OCI-LY1 (cell line): Measurements from ENCODE around the gene MACF1.

Experiments used
- H2AFZ ChIP-seq: fragments of 200-600 bp; sonication (generic), shearing (Covaris generic); 2 replicates; pipeline ENCODE4 v1.6.0; 2014; ENCODE audit warnings: antibody characterized with exemption, mild to moderate bottlenecking, low read length
- H3F3A ChIP-seq: fragments of 200-600 bp; sonication (generic), shearing (Covaris generic); 2 replicates; pipeline ENCODE4 v1.6.0; 2014; ENCODE audit warnings: mild to moderate bottlenecking, antibody characterized with exemption, low read length, moderate library complexity; ENCODE audit not compliant: insufficient read depth
- H3K27ac ChIP-seq: fragments of 200-600 bp; sonication (generic); 2 replicates; pipeline ENCODE4 v1.5.1; 2014; ENCODE audit warnings: low read length, mixed run types, mild to moderate bottlenecking, low read depth; ENCODE audit not compliant: poor library complexity, severe bottlenecking
- H3K27me3 ChIP-seq: fragments of 200-600 bp; sonication (generic); 2 replicates; pipeline ENCODE4 v1.6.0; 2014; ENCODE audit warnings: antibody characterized with exemption, mild to moderate bottlenecking, low read length, moderate library complexity; ENCODE audit not compliant: insufficient read depth
- H3K36me3 ChIP-seq: fragments of 200-600 bp; sonication (generic); 2 replicates; pipeline ENCODE4 v1.6.1; 2014; ENCODE audit warnings: mild to moderate bottlenecking, antibody characterized with exemption, low read length, moderate library complexity, mixed read lengths; ENCODE audit not compliant: insufficient read depth
- H3K4me1 ChIP-seq: fragments of 200-600 bp; sonication (generic); 2 replicates; pipeline ENCODE4 v1.5.1; 2014; ENCODE audit warnings: mild to moderate bottlenecking, low read length, moderate library complexity; ENCODE audit not compliant: insufficient read depth, severe bottlenecking
- H3K4me2 ChIP-seq: fragments of 200-600 bp; sonication (generic), shearing (Covaris generic); 2 replicates; pipeline ENCODE4 v1.6.1; 2014; ENCODE audit warnings: low read length
- H3K4me3 ChIP-seq: fragments of 200-600 bp; sonication (generic); 2 replicates; pipeline ENCODE4 v1.5.1; 2014; ENCODE audit warnings: low read length, low read depth, mild to moderate bottlenecking, mixed read lengths; ENCODE audit not compliant: poor library complexity, severe bottlenecking
- H3K79me2 ChIP-seq: fragments of 200-600 bp; shearing (Covaris generic); 2 replicates; pipeline ENCODE4 v1.6.1; 2016; ENCODE audit warnings: mixed run types, low read length, mixed read lengths; ENCODE audit not compliant: insufficient read depth
- H3K9ac ChIP-seq: fragments of 200-600 bp; sonication (generic), shearing (Covaris generic); 2 replicates; pipeline ENCODE4 v1.6.1; 2014; ENCODE audit warnings: mild to moderate bottlenecking, low read length, mixed read lengths
- H3K9me2 ChIP-seq: fragments of 200-600 bp; sonication (generic), shearing (Covaris generic); 2 replicates; pipeline ENCODE4 v1.6.1; 2014; ENCODE audit warnings: low read depth, mild to moderate bottlenecking, low read length, mixed read lengths
- H3K9me3 ChIP-seq: fragments of 200-600 bp; shearing (Covaris generic); 2 replicates; pipeline ENCODE4 v1.6.1; 2014; ENCODE audit warnings: low read length, mixed read lengths
- H4K20me1 ChIP-seq: fragments of 200-600 bp; sonication (generic), shearing (Covaris generic); 2 replicates; pipeline ENCODE4 v1.6.0; 2016; ENCODE audit warnings: mild to moderate bottlenecking, low read length; ENCODE audit not compliant: insufficient read depth
- EZH2 ChIP-seq: fragments of 200-600 bp; sonication (generic), shearing (Covaris generic); IDR thresholded peaks from 2 replicates; pipeline ENCODE4 v1.8.0; 2017; ENCODE audit warnings: borderline replicate concordance, mixed run types, mild to moderate bottlenecking, antibody characterized with exemption, low read length, moderate library complexity, mixed read lengths
- TF ChIP-seq, protein P1 (sequence below): fragments of 200-600 bp; sonication (generic), shearing (Covaris generic); IDR thresholded peaks from 2 replicates; pipeline ENCODE4 v1.5.1; 2017; ENCODE audit warnings: mild to moderate bottlenecking, antibody characterized with exemption, low read length, moderate library complexity, mixed read lengths

The MACF1 gene

DNA sequence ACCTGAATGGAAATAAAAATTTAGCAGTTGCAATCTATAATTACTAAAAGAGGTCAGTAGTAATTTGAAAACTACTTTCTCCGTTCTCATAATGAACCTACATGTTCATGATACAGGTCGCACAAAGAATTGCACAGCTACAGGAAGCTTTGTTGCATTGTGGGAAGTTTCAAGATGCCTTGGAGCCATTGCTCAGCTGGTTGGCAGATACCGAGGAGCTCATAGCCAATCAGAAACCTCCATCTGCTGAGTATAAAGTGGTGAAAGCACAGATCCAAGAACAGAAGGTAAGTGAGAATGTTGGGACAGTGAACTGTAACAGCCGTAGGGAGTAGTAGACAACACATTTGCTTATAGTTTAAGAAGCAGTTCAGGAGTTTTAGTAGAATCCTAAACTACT is 218.1 kb downstream of the MACF1 start:
- H3K4me3 ChIP-seq: no peak overlapping the region
- TF ChIP-seq, protein P1, sequence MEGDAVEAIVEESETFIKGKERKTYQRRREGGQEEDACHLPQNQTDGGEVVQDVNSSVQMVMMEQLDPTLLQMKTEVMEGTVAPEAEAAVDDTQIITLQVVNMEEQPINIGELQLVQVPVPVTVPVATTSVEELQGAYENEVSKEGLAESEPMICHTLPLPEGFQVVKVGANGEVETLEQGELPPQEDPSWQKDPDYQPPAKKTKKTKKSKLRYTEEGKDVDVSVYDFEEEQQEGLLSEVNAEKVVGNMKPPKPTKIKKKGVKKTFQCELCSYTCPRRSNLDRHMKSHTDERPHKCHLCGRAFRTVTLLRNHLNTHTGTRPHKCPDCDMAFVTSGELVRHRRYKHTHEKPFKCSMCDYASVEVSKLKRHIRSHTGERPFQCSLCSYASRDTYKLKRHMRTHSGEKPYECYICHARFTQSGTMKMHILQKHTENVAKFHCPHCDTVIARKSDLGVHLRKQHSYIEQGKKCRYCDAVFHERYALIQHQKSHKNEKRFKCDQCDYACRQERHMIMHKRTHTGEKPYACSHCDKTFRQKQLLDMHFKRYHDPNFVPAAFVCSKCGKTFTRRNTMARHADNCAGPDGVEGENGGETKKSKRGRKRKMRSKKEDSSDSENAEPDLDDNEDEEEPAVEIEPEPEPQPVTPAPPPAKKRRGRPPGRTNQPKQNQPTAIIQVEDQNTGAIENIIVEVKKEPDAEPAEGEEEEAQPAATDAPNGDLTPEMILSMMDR: no peak
- no peak for TF ChIP-seq EZH2
- H3K79me2 ChIP-seq: no peaks in the 10 kb centered on the region
- H3F3A ChIP-seq: no peaks in the 10 kb centered on the region
- no peaks in the 10 kb centered on the region for H4K20me1 ChIP-seq
- no peak overlapping the region for H3K27ac ChIP-seq
- H3K4me1 ChIP-seq: no peaks in the 10 kb centered on the region
- H2AFZ ChIP-seq: no peak overlapping the region
- peaks cover 21% of the 10 kb centered on the region for H3K36me3 ChIP-seq
- no peaks in the 10 kb centered on the region for H3K27me3 ChIP-seq
- no peaks in the 10 kb centered on the region for H3K9me3 ChIP-seq
- no peak overlapping the region for H3K9ac ChIP-seq
- H3K4me2 ChIP-seq: no peak overlapping the region
- no peaks in the 10 kb centered on the region for H3K9me2 ChIP-seq

DNA sequence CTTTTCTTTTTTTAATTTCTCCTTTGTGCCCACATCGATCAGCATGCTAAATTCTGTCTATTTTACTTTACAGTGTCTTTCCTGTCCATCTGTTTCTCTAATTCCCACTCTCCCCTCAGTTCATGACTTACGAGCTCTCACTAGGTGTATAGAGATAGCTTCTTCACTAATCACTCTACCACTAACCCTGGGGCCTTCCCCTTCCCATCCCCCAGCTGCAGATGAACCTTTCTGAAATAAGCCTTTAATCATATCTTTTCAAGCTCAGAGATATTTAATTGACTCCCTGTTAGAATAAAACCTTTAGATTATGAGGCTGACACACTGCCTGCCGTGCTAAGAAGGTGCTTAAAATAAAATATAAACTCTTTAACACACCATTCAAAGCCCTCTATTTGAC is 220.7 kb downstream of the MACF1 start:
- H3K36me3 ChIP-seq: peaks cover 46% of the 10 kb centered on the region
- H4K20me1 ChIP-seq: no peaks in the 10 kb centered on the region

DNA sequence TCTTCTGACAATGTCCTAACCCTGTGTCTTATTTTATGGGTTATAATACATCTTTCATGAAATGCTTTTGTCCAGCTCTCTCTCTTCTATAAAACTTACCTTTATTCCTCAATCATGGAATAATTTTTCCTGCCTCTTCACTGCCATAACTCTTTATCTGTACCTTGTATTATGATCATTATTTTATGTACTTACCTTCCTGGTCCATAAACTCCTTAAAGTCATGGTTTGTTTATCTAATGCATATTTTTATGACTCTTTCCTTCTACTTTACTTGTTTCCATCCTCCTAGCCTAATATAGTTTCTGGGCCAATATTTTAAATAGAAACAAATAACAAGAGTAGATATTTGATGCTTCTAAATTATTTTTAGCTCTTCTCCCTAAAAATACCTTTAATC is 221.1 kb downstream of the MACF1 start:
- H2AFZ ChIP-seq: no peak overlapping the region
- H3F3A ChIP-seq: no peaks in the 10 kb centered on the region
- no peaks in the 10 kb centered on the region for H4K20me1 ChIP-seq
- H3K4me3 ChIP-seq: no peak overlapping the region
- H3K4me2 ChIP-seq: no peak overlapping the region
- H3K79me2 ChIP-seq: no peaks in the 10 kb centered on the region
- peaks cover 49% of the 10 kb centered on the region for H3K36me3 ChIP-seq
- H3K9ac ChIP-seq: no peak overlapping the region
- H3K27ac ChIP-seq: no peak overlapping the region
- H3K27me3 ChIP-seq: no peaks in the 10 kb centered on the region
- H3K9me3 ChIP-seq: no peaks in the 10 kb centered on the region
- H3K9me2 ChIP-seq: no peaks in the 10 kb centered on the region
- TF ChIP-seq, protein P1: no peak
- no peak for TF ChIP-seq EZH2
- H3K4me1 ChIP-seq: no peaks in the 10 kb centered on the region

More for the DNA sequence above, 220.7 kb downstream of the MACF1 start:
- no peak overlapping the region for H2AFZ ChIP-seq
- H3F3A ChIP-seq: no peaks in the 10 kb centered on the region
- H3K9ac ChIP-seq: no peak overlapping the region
- H3K4me1 ChIP-seq: no peaks in the 10 kb centered on the region
- no peaks in the 10 kb centered on the region for H3K27me3 ChIP-seq
- no peaks in the 10 kb centered on the region for H3K79me2 ChIP-seq
- no peak overlapping the region for H3K4me3 ChIP-seq
- TF ChIP-seq, protein P1: no peak
- TF ChIP-seq EZH2: no peak
- no peak overlapping the region for H3K27ac ChIP-seq
- no peaks in the 10 kb centered on the region for H3K9me2 ChIP-seq
- no peaks in the 10 kb centered on the region for H3K9me3 ChIP-seq
- H3K4me2 ChIP-seq: no peak overlapping the region
